Body of pancreas (tissue), 4 donors: ENCODE results near the gene NCOR1. TPM values are rescaled to one million over a fixed set of nuclear protein-coding genes. Genes with fewer than 3 reads are reported as not detected.
"Not testable (repeated sequence)": the region's sequence is repeated elsewhere in the genome, so short reads cannot be mapped to it uniquely, and the experiment has no call there.

Experiments used
- ATAC-seq: fragments of 150-250 bp; one replicate; pipeline ENCODE4 v1.9.1; 2016
- DNase-seq, 4 donors: peaks; one replicate each; pipeline ENCODE4 v3.0.0-alpha.2; 2019
- H3K27ac ChIP-seq, 4 donors: fragments of 200-600 bp; sonication (generic); 1 replicate in 3 of 4; 2 replicates in 1 of 4; pipeline versions ENCODE4 v1.5.1 to v1.6.1; 2016 to 2019; ENCODE audit warnings: mild to moderate bottlenecking in 1 of 4, mixed read lengths in 1 of 4, moderate library complexity in 1 of 4
- H3K27me3 ChIP-seq, 2 donors: fragments of 200-600 bp; sonication (generic); one replicate each; pipeline ENCODE4 v1.6.0; 2016; ENCODE audit warnings: mild to moderate bottlenecking in 1 of 2
- H3K36me3 ChIP-seq, 2 donors: fragments of 200-600 bp; sonication (generic); replicated peaks in 1 of 2; 2 replicates each; pipeline ENCODE4 v1.5.1; 2016; ENCODE audit warnings: low read depth in 2 of 2; ENCODE audit not compliant: insufficient read depth in 1 of 2
- H3K4me1 ChIP-seq: fragments of 200-600 bp; sonication (generic); one replicate; pipeline ENCODE4 v1.6.0; 2016
- H3K4me3 ChIP-seq, 2 donors: fragments of 200-600 bp; sonication (generic); 1 replicate in 1 of 2; 2 replicates in 1 of 2; pipeline ENCODE4 v1.5.1; 2016 to 2019
- H3K9me3 ChIP-seq, 3 donors: fragments of 200-600 bp; sonication (generic); 1 replicate in 2 of 3; 2 replicates in 1 of 3; pipeline ENCODE4 v1.5.1; 2016
- CTCF ChIP-seq, 7 experiments: fragments of 450-650 bp in 4 of 7; fragments of 200-600 bp in 3 of 7; sonication (generic) in 3 of 7; IDR thresholded peaks; one replicate each; pipeline ENCODE4 v1.5.1; 2016 to 2019; ENCODE audit warnings: antibody characterized with exemption in 7 of 7
- POLR2A ChIP-seq, 3 donors: fragments of 450-650 bp; IDR thresholded peaks; one replicate each; pipeline ENCODE4 v1.6.1; 2016; ENCODE audit warnings: antibody characterized with exemption in 3 of 3, mild to moderate bottlenecking in 2 of 3
- WGBS, 2 donors: methylation state at CpG; one replicate each; pipeline ENCODE4 v1.1.5; 2017; 5-methylcytosine and 5-hydroxymethylcytosine counted together
- intact Hi-C: fragments of 100-400 bp; cut with DNase I; formaldehyde crosslinking; loops from one replicate; pipeline ENCODE4 v1.15.1; 2023
- total RNA-seq, 2 donors: library from RNA; depleted of rRNA; stranded (reverse); fragments of >200 nt; gene quantifications; one replicate each; pipeline ENCODE4 v1.1.0, GENCODE V29; 2016

NCOR1 gene
- total RNA-seq, 2 donors from 2014 or later, result 120 to 230 TPM

GRCh38 chr17:16215965-16216316 lies 607 bp upstream of the NCOR1 start:
- Histone ChIP-seq H3K9me3 (no peaks in the 10 kb centered on the region), H3K27ac (peak overlapping the region; percentile 77 to 96 (median 94)), H3K36me3 (no peaks in the 10 kb centered on the region), H3K27me3 (no peaks in the 10 kb centered on the region), H3K4me1 (peaks cover 51% of the 10 kb centered on the region), H3K4me3 (peak overlapping the region; percentile 72 to 79)
- TF ChIP-seq CTCF (IDR thresholded peaks at IDR 0.05) (no peak), POLR2A (IDR thresholded peaks at IDR 0.05) (no peak)
- intact Hi-C loops, result no loop called here
- DNase-seq (no peak), ATAC-seq (peak; percentile 6)
- WGBS, 2 donors, result 21 to 28% methylated on average over 20 to 22 of the region's 22 CpGs

GRCh38 chr17:16215002-16215272 lies 397 bp downstream of the NCOR1 start:
- H3K9me3 ChIP-seq, result no peaks in the 10 kb centered on the region
- no peaks in the 10 kb centered on the region for H3K36me3 ChIP-seq
- peak; percentile 44 to 63 (median 51) for DNase-seq
- H3K27me3 ChIP-seq, result no peaks in the 10 kb centered on the region
- peak overlapping the region; percentile 72 to 79 for H3K4me3 ChIP-seq
- no peak for TF ChIP-seq POLR2A (IDR thresholded peaks at IDR 0.05)
- TF ChIP-seq CTCF (IDR thresholded peaks at IDR 0.05), result no peak
- intact Hi-C loops, result no loop called here
- H3K4me1 ChIP-seq, result peaks cover 51% of the 10 kb centered on the region
- 1% methylated on average over 25 of the region's 27 CpGs; no CpG with 5 or more reads in 1 of the 2 donors for WGBS, 2 donors
- peak overlapping the region; percentile 77 to 96 (median 94) for H3K27ac ChIP-seq
- ATAC-seq, result peak; percentile 58

GRCh38 chr17:16214190-16215001 lies 938 bp downstream of the NCOR1 start:
- Histone ChIP-seq H3K36me3 (no peaks in the 10 kb centered on the region), H3K27me3 (no peaks in the 10 kb centered on the region), H3K4me1 (peaks cover 51% of the 10 kb centered on the region), H3K4me3 (peak overlapping the region; percentile 72 to 79), H3K9me3 (no peaks in the 10 kb centered on the region), H3K27ac (peak overlapping the region; percentile 77 to 96 (median 94))
- DNase-seq, result no peak
- intact Hi-C loops, result no loop called here
- no peak for TF ChIP-seq POLR2A (IDR thresholded peaks at IDR 0.05)
- TF ChIP-seq CTCF (IDR thresholded peaks at IDR 0.05), result no peak
- WGBS, 2 donors, result 1 to 2% methylated on average over 8 to 16 of the region's 16 CpGs
- ATAC-seq, result no peak

GRCh38 chr17:16212793-16213192 lies 2.5 kb downstream of the NCOR1 start:
- ATAC-seq (no peak), DNase-seq (no peak)
- H3K4me3 ChIP-seq, result no peak overlapping the region
- WGBS, 2 donors, result 78 to 82% methylated on average over 6 of the region's 6 CpGs
- no peak for TF ChIP-seq CTCF (IDR thresholded peaks at IDR 0.05)
- TF ChIP-seq POLR2A (IDR thresholded peaks at IDR 0.05), result no peak
- no peaks in the 10 kb centered on the region for H3K9me3 ChIP-seq
- no peaks in the 10 kb centered on the region for H3K27me3 ChIP-seq
- peak overlapping the region in 1 of 4 donors; percentile 4 for H3K27ac ChIP-seq
- intact Hi-C loops, result no loop called here
- H3K36me3 ChIP-seq, result no peaks in the 10 kb centered on the region
- H3K4me1 ChIP-seq, result peaks cover 41% of the 10 kb centered on the region

- H3K27ac ChIP-seq, result no peak overlapping the region
- H3K4me3 ChIP-seq, result no peak overlapping the region
- no peak for TF ChIP-seq POLR2A (IDR thresholded peaks at IDR 0.05)
- TF ChIP-seq CTCF (IDR thresholded peaks at IDR 0.05), result no peak
- DNase-seq (no peak), ATAC-seq (no peak)
- H3K36me3 ChIP-seq, result no peaks in the 10 kb centered on the region
- H3K27me3 ChIP-seq, result no peaks in the 10 kb centered on the region
- no peaks in the 10 kb centered on the region for H3K9me3 ChIP-seq
- 84 to 91% methylated on average over 3 of the region's 3 CpGs for WGBS, 2 donors
- peaks cover 48% of the 10 kb centered on the region for H3K4me1 ChIP-seq
- intact Hi-C loops, result no loop called here
Observed at GRCh38 chr17:16211590-16211989, 3.7 kb downstream of the NCOR1 start.

GRCh38 chr17:16204763-16205162 lies 10.6 kb downstream of the NCOR1 start:
- H3K27ac ChIP-seq, result peak overlapping the region in 2 of 4 donors; percentile 8 to 32
- WGBS, 2 donors, result 85 to 91% methylated on average over 6 of the region's 6 CpGs
- H3K36me3 ChIP-seq, intact Hi-C loops, H3K4me3 ChIP-seq, H3K9me3 ChIP-seq, H3K27me3 ChIP-seq, ATAC-seq: not testable (repeated sequence)
- peak in 1 of 4 donors; percentile 25 for DNase-seq
- H3K4me1 ChIP-seq, result peaks cover 65% of the 10 kb centered on the region
